Sigmoid colon (tissue), 7 donors: Measurements from ENCODE around the gene ZNF362. TPM values are rescaled to one million over a fixed set of nuclear protein-coding genes. Genes with fewer than 3 reads are reported as not detected.
"Not testable (repeated sequence)": the region's sequence is repeated elsewhere in the genome, so short reads cannot be mapped to it uniquely, and the experiment has no call there.

Experiments
- DNase-seq: peaks from one replicate; pipeline ENCODE4 v3.0.0-alpha.2; 2019
- H3K27ac ChIP-seq, 4 donors: fragments of 200-600 bp; sonication (generic); one replicate each; pipeline ENCODE4 v1.5.1; 2016 to 2019; ENCODE audit warnings: mild to moderate bottlenecking in 1 of 4
- H3K27me3 ChIP-seq, 3 donors: fragments of 200-600 bp; sonication (generic); one replicate each; pipeline ENCODE4 v1.5.1; 2019; ENCODE audit warnings: mild to moderate bottlenecking in 1 of 3
- H3K36me3 ChIP-seq, 4 donors: fragments of 200-600 bp; sonication (generic); one replicate each; pipeline ENCODE4 v1.5.1; 2016 to 2019
- H3K4me1 ChIP-seq, 4 donors: fragments of 200-600 bp; sonication (generic); one replicate each; pipeline ENCODE4 v1.5.1; 2017 to 2019
- H3K4me3 ChIP-seq, 4 donors: fragments of 200-600 bp; sonication (generic); one replicate each; pipeline ENCODE4 v1.5.1; 2017 to 2019; ENCODE audit warnings: mild to moderate bottlenecking in 2 of 4, moderate library complexity in 1 of 4
- H3K9me3 ChIP-seq, 4 donors: fragments of 200-600 bp in 3 of 4; sonication (generic) in 3 of 4; one replicate each; pipeline versions ENCODE4 v1.5.1 to v1.6.1; 2013 to 2019
- EP300 ChIP-seq, 4 donors: sonication (generic); formaldehyde crosslinking; IDR thresholded peaks; one replicate each; pipeline ENCODE4 v1.6.1; 2017; ENCODE audit warnings: antibody characterized with exemption in 4 of 4
- POLR2A ChIP-seq, 2 donors: fragments of 450-650 bp; IDR thresholded peaks; one replicate each; pipeline ENCODE4 v1.6.1; 2016; ENCODE audit warnings: antibody characterized with exemption in 2 of 2, mild to moderate bottlenecking in 2 of 2, moderate library complexity in 2 of 2
- POLR2AphosphoS5 ChIP-seq, 4 donors: sonication (generic); formaldehyde crosslinking; IDR thresholded peaks; one replicate each; pipeline ENCODE4 v1.6.1; 2017; ENCODE audit warnings: antibody characterized with exemption in 4 of 4
- WGBS, 2 donors: extraction: QIAGEN DNeasy Blood & Tissue Kit; methylation state at CpG; one replicate each; pipeline ENCODE4 v1.1.7; 2013; 5-methylcytosine and 5-hydroxymethylcytosine counted together
- intact Hi-C: fragments of 100-400 bp; cut with DNase I; formaldehyde crosslinking; loops from one replicate; pipeline ENCODE4 v1.15.1; 2023
- polyA plus RNA-seq, 3 donors: library from polyadenylated mRNA; stranded (reverse); fragments of 200-250 nt; gene quantifications; one replicate each; pipeline ENCODE4 v1.2.3, GENCODE V29; 2013
- total RNA-seq, 4 donors: library from RNA; depleted of rRNA; stranded (reverse); fragments of >200 nt; gene quantifications; one replicate each; pipeline ENCODE4 v1.1.0, GENCODE V29; 2016
- TF ChIP-seq, protein P1 (sequence below), 4 experiments: fragments of 450-650 bp in 3 of 4; fragments of 200-600 bp in 1 of 4; IDR thresholded peaks; one replicate each; pipeline ENCODE4 v1.5.1; 2016 to 2019; ENCODE audit warnings: antibody characterized with exemption in 4 of 4, mild to moderate bottlenecking in 3 of 4, moderate library complexity in 2 of 4
- donor health status: healthy with polysubstance abuse.
- donor health status: Bipolar disorder and iron deficiency.
- donor health status: healthy.

The ZNF362 gene
- total and polyA plus RNA-seq, 7 donors: 3.5 to 18.8 (median 11.2) TPM

DNA sequence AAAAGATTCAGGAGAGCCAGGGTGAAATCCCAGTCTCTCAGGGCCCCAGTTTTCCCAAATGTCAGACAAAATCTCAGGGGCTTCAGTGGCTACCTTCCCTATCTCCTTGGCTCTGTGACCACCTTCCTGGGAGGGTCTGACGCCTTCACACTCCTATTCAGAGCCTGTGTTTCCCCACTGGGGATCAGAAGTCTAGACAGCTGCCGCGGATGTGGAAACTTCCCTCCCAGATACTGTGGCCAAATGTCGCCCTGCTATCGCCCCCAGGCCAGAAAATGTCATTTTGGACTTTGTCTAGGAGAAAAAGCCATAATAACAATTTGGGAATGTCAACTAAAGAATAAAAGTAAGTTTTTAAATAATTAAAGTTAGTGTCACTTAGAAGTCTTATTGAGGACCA is 48.7 kb downstream of the ZNF362 start:
- H3K4me1 ChIP-seq: peaks cover 0 to 29% (median 27%) of the 10 kb centered on the region in 4 donors
- TF ChIP-seq EP300 (IDR thresholded peaks at IDR 0.05) (no peak), POLR2A (IDR thresholded peaks at IDR 0.05) (no peak), POLR2AphosphoS5 (IDR thresholded peaks at IDR 0.05) (no peak)
- TF ChIP-seq, protein P1, sequence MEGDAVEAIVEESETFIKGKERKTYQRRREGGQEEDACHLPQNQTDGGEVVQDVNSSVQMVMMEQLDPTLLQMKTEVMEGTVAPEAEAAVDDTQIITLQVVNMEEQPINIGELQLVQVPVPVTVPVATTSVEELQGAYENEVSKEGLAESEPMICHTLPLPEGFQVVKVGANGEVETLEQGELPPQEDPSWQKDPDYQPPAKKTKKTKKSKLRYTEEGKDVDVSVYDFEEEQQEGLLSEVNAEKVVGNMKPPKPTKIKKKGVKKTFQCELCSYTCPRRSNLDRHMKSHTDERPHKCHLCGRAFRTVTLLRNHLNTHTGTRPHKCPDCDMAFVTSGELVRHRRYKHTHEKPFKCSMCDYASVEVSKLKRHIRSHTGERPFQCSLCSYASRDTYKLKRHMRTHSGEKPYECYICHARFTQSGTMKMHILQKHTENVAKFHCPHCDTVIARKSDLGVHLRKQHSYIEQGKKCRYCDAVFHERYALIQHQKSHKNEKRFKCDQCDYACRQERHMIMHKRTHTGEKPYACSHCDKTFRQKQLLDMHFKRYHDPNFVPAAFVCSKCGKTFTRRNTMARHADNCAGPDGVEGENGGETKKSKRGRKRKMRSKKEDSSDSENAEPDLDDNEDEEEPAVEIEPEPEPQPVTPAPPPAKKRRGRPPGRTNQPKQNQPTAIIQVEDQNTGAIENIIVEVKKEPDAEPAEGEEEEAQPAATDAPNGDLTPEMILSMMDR (IDR thresholded peaks at IDR 0.05): no peak
- intact Hi-C loops: no loop called here

DNA sequence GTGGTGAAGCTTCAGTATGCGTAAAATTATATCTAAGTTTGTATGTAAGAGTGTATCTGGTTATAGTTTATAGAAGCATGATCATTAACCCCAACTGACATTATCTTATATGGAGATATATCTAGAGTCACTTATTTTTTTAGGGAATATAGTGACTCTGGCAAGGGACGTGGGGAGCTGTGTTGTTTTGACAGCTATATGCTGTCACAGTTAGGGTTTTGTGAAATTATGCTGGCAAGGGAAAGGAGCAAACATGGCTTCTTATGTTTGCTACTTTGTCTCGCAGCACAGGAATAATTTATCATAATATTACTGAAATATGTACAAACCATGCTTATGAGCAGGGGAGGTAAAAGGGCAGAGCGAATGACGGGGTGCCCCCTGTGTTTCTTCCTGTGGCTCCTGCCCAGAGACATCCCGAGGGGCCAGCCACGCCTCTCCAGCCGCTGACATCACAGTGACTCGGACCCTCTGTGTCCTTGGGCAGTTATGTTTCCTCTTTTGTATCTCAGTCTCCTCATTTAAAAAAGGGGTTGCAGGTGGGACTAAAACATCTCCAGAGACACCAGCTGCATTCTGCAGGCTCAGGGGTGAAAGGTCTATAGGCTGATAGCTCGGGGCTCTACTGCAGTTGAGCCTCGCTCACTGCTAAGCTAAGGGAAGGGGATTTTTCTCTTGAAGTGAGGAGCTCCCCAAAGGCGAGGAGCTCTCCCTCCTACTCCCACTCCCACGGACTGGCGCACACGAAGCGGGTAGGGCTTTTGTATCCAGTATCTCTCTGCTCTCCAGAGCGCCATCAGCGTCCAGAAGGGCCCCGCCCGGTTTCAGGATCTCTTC is 49.7 kb downstream of the ZNF362 start:
- H3K36me3 ChIP-seq: no peaks in the 10 kb centered on the region
- peaks cover 0 to 20% (median 19%) of the 10 kb centered on the region in 4 donors for H3K4me1 ChIP-seq
- intact Hi-C loops: no loop called here
- H3K27ac ChIP-seq: no peak overlapping the region
- TF ChIP-seq, protein P1 (IDR thresholded peaks at IDR 0.05): no peak
- TF ChIP-seq EP300 (IDR thresholded peaks at IDR 0.05) (no peak), POLR2A (IDR thresholded peaks at IDR 0.05) (no peak), POLR2AphosphoS5 (IDR thresholded peaks at IDR 0.05) (no peak)
- peaks cover 3 to 9% (median 6%) of the 10 kb centered on the region in 3 donors for H3K27me3 ChIP-seq
- WGBS, 2 donors: 51 to 58% methylated on average over 20 of the region's 20 CpGs
- H3K9me3 ChIP-seq: no peaks in the 10 kb centered on the region
- no peak for DNase-seq
- H3K4me3 ChIP-seq: peak overlapping the region in 3 of 4 donors; percentile 30 to 49 (median 37)

More for the DNA sequence above, 48.7 kb downstream of the ZNF362 start:
- Histone ChIP-seq H3K9me3 (no peaks in the 10 kb centered on the region), H3K27me3 (peaks cover 3 to 9% (median 6%) of the 10 kb centered on the region in 3 donors), H3K4me3 (no peak overlapping the region), H3K36me3 (no peaks in the 10 kb centered on the region), H3K27ac (no peak overlapping the region)
- no peak for DNase-seq
- 94 to 96% methylated on average over 5 of the region's 5 CpGs for WGBS, 2 donors

DNA sequence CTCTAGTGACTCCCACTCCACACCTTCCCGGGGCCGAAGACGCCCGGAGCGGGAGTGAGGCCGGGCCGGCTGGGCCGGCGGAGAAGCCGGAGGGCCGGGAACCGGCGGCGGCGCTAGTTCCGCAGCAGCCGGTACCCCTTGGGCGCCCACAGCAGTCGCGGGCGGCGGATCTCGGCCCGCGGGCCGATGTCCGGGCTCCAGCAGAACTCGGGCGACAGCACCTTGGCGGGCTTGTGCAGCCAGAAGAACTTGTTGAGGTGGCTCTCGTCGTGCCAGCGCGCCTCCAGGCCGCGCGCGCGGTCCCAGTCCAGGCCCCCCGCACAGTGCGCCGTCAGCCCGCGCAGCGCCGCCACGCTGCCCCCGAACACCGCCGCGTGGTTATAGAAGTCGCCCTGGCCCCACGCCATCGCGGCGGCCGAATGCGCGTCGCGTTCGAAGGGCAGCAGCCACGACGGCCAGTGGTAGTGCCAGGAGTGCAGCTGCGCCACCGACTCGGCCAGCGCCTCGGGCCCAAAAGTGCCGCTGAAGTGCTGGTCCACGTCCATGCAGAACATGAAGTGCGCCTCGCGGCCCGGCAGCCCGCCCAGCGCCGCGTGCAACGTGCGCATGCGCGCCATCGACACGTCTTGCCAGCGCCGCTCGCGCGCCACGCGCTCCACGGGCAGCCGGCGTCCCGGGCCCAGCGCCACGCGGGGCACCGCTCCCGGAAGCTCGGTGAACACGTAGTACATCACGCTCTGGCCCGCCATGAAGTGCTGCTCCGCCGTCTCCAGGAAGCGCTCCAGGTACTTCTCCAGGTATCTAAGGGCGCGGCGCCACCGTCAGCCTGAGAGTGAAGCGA is 50.6 kb downstream of the ZNF362 start:
- H3K4me1 ChIP-seq: peaks cover 0 to 13% (median 11%) of the 10 kb centered on the region in 4 donors
- intact Hi-C loops: no loop called here
- H3K9me3 ChIP-seq: no peaks in the 10 kb centered on the region
- H3K27ac ChIP-seq: no peak overlapping the region
- DNase-seq: no peak
- H3K27me3 ChIP-seq: peaks cover 3 to 9% (median 6%) of the 10 kb centered on the region in 3 donors
- TF ChIP-seq POLR2A (IDR thresholded peaks at IDR 0.05) (no peak), POLR2AphosphoS5 (IDR thresholded peaks at IDR 0.05) (peak in 1 of 4 donors; percentile 15)
- 18 to 25% methylated on average over 113 of the region's 113 CpGs for WGBS, 2 donors
- no peaks in the 10 kb centered on the region for H3K36me3 ChIP-seq
- H3K4me3 ChIP-seq: peak overlapping the region in 3 of 4 donors; percentile 30 to 49 (median 37)

DNA sequence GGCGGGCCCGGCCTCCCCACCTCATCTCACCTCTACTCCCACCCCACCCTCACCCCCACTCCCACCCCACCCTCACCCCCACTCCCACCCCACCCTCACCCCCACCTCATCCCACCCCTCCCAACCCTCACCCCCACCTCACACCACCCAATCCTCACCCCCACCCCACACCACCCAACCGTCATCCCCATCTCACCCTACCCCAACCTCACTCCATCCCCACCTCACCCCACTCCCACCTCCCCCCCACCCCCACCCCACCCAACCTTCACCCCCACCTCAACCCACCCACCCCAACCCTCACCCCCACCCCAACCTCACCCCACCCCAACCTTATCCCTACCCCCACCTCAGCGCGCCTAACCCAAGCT is 51.2 kb downstream of the ZNF362 start:
- H3K4me1 ChIP-seq: peaks cover 0 to 13% (median 11%) of the 10 kb centered on the region in 4 donors
- no peaks in the 10 kb centered on the region for H3K9me3 ChIP-seq
- WGBS, 2 donors: 71 to 88% methylated on average over 5 of the region's 5 CpGs
- peak overlapping the region in 1 of 4 donors; percentile 37 for H3K4me3 ChIP-seq
- no peak for DNase-seq
- H3K27me3 ChIP-seq: peaks cover 3 to 9% (median 6%) of the 10 kb centered on the region in 3 donors
- intact Hi-C loops: no loop called here
- H3K27ac ChIP-seq: no peak overlapping the region
- no peaks in the 10 kb centered on the region for H3K36me3 ChIP-seq
- TF ChIP-seq POLR2AphosphoS5 (IDR thresholded peaks at IDR 0.05) (no peak), EP300 (IDR thresholded peaks at IDR 0.05) (no peak), POLR2A (IDR thresholded peaks at IDR 0.05) (no peak)
- TF ChIP-seq, protein P1 (IDR thresholded peaks at IDR 0.05): no peak

DNA sequence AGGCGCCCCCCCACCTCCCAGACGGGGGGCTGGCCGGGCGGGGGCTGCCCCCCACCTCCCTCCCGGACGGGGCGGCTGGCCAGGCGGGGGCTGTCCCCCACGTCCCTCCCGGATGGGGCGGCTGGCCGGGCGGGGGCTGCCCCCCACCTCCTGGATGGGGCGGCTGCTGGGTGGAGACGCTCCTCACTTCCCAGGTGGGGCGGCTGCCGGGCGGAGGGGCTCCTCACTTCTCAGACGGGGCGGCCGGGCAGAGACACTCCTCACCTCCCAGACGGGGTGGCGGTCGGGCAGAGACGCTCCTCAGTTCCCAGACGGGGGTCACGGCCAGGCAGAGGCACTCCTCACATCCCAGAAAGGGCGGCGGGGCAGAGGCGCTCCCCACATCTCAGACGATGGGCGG is 53.1 kb downstream of the ZNF362 start:
- WGBS, 2 donors: 93 to 94% methylated on average over 32 of the region's 32 CpGs
- H3K27ac ChIP-seq, H3K4me3 ChIP-seq, H3K27me3 ChIP-seq, DNase-seq, H3K36me3 ChIP-seq, intact Hi-C loops, H3K9me3 ChIP-seq: not testable (repeated sequence)
- peaks cover 0 to 13% (median 11%) of the 10 kb centered on the region in 4 donors for H3K4me1 ChIP-seq
